ENCODE data around the gene SLC41A3.

The SLC41A3 gene

DNA sequence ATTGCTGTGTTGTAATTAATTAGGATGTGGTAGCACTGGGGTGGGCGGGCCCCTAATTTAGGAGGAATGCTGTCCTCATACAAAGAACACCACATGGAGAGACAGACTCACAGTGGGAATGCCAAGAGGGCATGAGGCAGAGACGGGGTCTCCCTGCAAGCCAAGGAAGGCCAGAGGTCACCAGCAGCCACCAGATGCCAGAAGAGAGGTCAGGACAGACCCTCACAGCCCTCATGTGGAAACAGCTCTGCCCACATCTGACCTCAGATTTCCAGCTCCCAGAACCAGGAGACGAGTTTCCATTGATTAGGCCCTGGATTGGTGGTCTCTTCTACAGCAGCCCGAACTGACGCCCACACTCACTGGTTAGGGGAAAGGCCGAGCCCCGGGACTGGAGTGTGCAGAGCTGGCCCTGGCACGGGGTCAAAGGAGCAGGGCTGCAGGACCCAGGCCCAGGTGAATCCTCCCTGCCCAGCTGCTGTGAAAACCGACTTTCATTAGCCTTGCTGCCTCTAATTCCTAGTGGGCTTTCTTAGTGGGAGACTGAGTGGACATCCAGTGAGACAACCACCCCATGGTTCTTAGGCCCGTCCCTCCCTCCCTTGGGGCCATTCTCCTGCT, 43.0 kb upstream of the SLC41A3 start:
- no peak overlapping the region for H3K4me3 ChIP-seq (ENCODE audit: low read length)
- H2AFZ ChIP-seq (ENCODE audit: low read depth, low read length) = no peak overlapping the region
- peaks cover 24% of the 10 kb centered on the region for H3K27me3 ChIP-seq (ENCODE audit: insufficient read depth, low read length)

DNA sequence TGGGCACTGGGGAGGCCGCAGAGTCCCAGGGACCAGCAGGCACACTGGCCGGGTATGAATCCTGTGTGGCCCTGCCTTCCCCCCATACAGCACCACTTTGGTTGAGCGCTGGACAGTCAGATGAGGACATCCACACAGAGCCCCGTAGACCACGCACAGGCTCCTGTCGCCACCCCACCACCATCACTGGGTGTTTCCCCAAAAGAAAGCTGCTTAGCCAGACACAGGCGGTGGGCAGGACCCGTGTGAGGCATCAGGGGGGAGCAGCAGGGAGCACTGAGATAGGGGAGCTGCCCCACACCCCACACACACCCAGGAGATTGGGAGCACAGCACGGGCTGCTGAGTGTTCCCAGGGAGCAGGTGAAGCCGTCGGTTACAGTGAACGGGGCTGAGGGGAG, 42.4 kb upstream of the SLC41A3 start:
- no peak overlapping the region for H2AFZ ChIP-seq (ENCODE audit: low read depth, low read length)
- H3K36me3 ChIP-seq (ENCODE audit: insufficient read depth, low read length) = no peaks in the 10 kb centered on the region
- H3K4me3 ChIP-seq (ENCODE audit: low read length) = no peak overlapping the region
- peaks cover 18% of the 10 kb centered on the region for H3K27me3 ChIP-seq (ENCODE audit: insufficient read depth, low read length)
- no peaks in the 10 kb centered on the region for H3K9me3 ChIP-seq (ENCODE audit: low read length)
- no peaks in the 10 kb centered on the region for H3K4me1 ChIP-seq (ENCODE audit: insufficient read depth, low read length)

More for the DNA sequence above, 43.0 kb upstream of the SLC41A3 start:
- Histone ChIP-seq H3K4me1 (ENCODE audit: insufficient read depth, low read length) (no peaks in the 10 kb centered on the region), H3K9me3 (ENCODE audit: low read length) (no peaks in the 10 kb centered on the region), H3K36me3 (ENCODE audit: insufficient read depth, low read length) (no peaks in the 10 kb centered on the region)

DNA sequence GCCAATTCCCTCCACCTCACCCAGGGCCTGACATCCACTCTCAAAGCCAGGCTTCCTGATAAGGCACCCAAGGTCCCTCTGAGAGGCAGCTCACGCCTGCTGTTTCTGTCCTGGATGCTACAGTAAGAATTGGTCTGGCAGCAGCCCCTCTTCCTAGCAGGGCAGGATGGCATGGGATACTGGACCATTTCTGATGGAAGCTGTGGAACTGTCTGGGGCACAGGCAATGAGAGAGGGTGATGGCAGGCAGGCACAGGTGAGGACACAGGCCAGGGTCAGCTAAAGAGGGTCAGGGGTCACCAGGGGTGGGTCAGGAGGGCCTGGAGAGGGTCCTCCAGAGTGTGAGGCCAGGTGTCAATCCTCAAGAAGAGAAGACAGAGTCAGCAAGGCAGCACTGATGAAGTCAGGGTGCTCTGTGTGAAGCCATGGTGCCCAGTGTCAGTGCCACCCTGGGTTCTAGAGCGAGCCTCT, 41.9 kb upstream of the SLC41A3 start:
- H3K27me3 ChIP-seq (ENCODE audit: insufficient read depth, low read length) = peaks cover 18% of the 10 kb centered on the region

GRCh38 chr3:126125341-126125740, 41.4 kb upstream of the SLC41A3 start:
- no peak overlapping the region for H2AFZ ChIP-seq (ENCODE audit: low read depth, low read length)
- no peak overlapping the region for H3K4me3 ChIP-seq (ENCODE audit: low read length)
- no peaks in the 10 kb centered on the region for H3K4me1 ChIP-seq (ENCODE audit: insufficient read depth, low read length)
- no peaks in the 10 kb centered on the region for H3K36me3 ChIP-seq (ENCODE audit: insufficient read depth, low read length)
- no peaks in the 10 kb centered on the region for H3K9me3 ChIP-seq (ENCODE audit: low read length)
- H3K27me3 ChIP-seq (ENCODE audit: insufficient read depth, low read length) = peaks cover 18% of the 10 kb centered on the region

More for the DNA sequence above, 41.9 kb upstream of the SLC41A3 start:
- Histone ChIP-seq H3K9me3 (ENCODE audit: low read length) (no peaks in the 10 kb centered on the region), H3K4me1 (ENCODE audit: insufficient read depth, low read length) (no peaks in the 10 kb centered on the region), H3K4me3 (ENCODE audit: low read length) (no peak overlapping the region), H3K36me3 (ENCODE audit: insufficient read depth, low read length) (no peaks in the 10 kb centered on the region), H2AFZ (ENCODE audit: low read depth, low read length) (no peak overlapping the region)

DNA sequence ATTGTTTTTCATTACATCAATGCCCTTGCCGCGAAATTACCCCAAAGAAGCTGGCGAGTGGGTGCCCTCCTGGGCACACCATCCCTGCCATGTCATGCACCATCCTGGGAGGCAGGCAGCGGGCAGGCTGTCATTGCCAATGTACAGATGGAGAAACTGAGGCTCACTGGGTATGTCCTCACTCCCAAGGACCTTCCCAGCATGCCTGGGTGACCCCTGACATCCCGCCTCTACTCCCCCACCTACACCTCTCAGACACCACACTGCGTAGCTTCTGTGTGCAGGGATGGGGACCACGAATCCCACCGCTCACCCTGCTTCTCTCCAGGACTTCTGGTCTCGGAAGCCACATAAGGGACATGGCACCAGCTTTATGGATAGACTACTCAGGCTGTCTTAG, 41.0 kb upstream of the SLC41A3 start:
- Histone ChIP-seq H3K4me3 (ENCODE audit: low read length) (no peak overlapping the region), H2AFZ (ENCODE audit: low read depth, low read length) (no peak overlapping the region), H3K9me3 (ENCODE audit: low read length) (no peaks in the 10 kb centered on the region)

DNA sequence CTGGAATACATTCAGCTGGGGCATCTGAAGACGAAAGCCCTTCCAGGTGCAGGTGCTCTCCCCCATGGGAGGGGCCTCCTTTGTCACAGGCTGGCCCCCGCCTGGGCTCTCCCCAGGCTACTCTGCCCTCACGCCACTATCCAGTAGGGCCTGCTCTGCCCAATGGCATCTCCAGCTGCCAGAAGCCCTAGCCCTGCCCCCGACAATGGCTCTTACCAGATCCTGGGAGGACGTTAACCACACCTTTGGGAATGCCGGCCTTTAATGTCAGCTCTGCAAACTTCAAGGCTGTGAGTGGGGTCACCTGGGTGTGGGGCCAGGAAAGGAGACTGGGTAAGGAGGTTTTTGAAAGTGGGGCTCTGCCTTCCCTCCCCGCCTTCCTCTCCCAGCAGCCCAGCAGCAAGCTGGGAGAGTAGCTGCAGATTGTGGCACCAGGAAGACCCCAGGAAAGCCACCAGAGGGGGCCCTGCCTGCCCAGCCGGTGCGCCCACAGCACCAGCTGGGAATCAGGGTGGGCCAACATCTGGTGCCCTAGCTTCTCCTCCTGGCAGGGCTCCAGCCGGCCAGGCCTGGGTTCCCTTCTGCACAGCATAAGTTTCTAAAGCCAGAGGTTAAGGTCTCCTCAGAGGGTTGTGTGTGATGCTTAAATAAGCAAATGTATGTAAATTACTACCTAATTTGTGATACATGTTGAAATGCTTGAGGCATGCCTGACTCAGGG, 40.4 kb upstream of the SLC41A3 start:
- Histone ChIP-seq H3K36me3 (ENCODE audit: insufficient read depth, low read length) (no peaks in the 10 kb centered on the region), H3K9me3 (ENCODE audit: low read length) (no peaks in the 10 kb centered on the region)

More for the DNA sequence above, 41.0 kb upstream of the SLC41A3 start:
- no peaks in the 10 kb centered on the region for H3K36me3 ChIP-seq (ENCODE audit: insufficient read depth, low read length)
- peaks cover 16% of the 10 kb centered on the region for H3K27me3 ChIP-seq (ENCODE audit: insufficient read depth, low read length)
- H3K4me1 ChIP-seq (ENCODE audit: insufficient read depth, low read length) = no peaks in the 10 kb centered on the region

GRCh38 chr3:126121632-126122031, 37.7 kb upstream of the SLC41A3 start:
- Histone ChIP-seq H3K4me3 (ENCODE audit: low read length) (no peak overlapping the region), H3K27me3 (ENCODE audit: insufficient read depth, low read length) (peaks cover 19% of the 10 kb centered on the region), H3K36me3 (ENCODE audit: insufficient read depth, low read length) (no peaks in the 10 kb centered on the region), H3K9me3 (ENCODE audit: low read length) (peaks cover 2% of the 10 kb centered on the region), H2AFZ (ENCODE audit: low read depth, low read length) (no peak overlapping the region), H3K4me1 (ENCODE audit: insufficient read depth, low read length) (no peaks in the 10 kb centered on the region)

More for the DNA sequence above, 40.4 kb upstream of the SLC41A3 start:
- Histone ChIP-seq H3K4me1 (ENCODE audit: insufficient read depth, low read length) (no peaks in the 10 kb centered on the region), H3K27me3 (ENCODE audit: insufficient read depth, low read length) (peaks cover 15% of the 10 kb centered on the region), H3K4me3 (ENCODE audit: low read length) (no peak overlapping the region), H2AFZ (ENCODE audit: low read depth, low read length) (no peak overlapping the region)

DNA sequence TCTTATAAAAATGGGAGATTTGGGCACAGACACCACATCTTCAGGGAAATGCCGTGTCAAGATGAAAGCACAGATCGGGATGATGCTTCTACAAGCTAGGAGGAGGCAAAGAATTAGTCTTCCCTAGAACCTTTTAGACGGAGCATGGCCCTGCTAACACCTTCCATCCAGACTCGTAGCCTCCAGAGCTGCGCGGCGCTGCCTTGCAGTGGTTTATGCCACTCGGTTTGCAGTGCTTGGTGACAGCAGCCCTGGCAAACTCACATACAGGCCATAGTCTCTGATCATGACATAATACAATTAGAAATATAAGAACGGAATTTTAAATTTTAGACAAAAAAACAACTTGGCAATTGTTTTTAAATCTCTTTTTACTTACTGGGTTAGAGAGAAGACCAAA, 37.1 kb upstream of the SLC41A3 start:
- Histone ChIP-seq H3K9me3 (ENCODE audit: low read length) (peaks cover 2% of the 10 kb centered on the region), H2AFZ (ENCODE audit: low read depth, low read length) (no peak overlapping the region), H3K36me3 (ENCODE audit: insufficient read depth, low read length) (no peaks in the 10 kb centered on the region), H3K27me3 (ENCODE audit: insufficient read depth, low read length) (peaks cover 19% of the 10 kb centered on the region), H3K4me1 (ENCODE audit: insufficient read depth, low read length) (no peaks in the 10 kb centered on the region), H3K4me3 (ENCODE audit: low read length) (no peak overlapping the region)

- H3K27me3 ChIP-seq (ENCODE audit: insufficient read depth, low read length) = peaks cover 15% of the 10 kb centered on the region
These were observed 36.1 kb upstream of the SLC41A3 start for GRCh38 chr3:126119976-126120375.

DNA sequence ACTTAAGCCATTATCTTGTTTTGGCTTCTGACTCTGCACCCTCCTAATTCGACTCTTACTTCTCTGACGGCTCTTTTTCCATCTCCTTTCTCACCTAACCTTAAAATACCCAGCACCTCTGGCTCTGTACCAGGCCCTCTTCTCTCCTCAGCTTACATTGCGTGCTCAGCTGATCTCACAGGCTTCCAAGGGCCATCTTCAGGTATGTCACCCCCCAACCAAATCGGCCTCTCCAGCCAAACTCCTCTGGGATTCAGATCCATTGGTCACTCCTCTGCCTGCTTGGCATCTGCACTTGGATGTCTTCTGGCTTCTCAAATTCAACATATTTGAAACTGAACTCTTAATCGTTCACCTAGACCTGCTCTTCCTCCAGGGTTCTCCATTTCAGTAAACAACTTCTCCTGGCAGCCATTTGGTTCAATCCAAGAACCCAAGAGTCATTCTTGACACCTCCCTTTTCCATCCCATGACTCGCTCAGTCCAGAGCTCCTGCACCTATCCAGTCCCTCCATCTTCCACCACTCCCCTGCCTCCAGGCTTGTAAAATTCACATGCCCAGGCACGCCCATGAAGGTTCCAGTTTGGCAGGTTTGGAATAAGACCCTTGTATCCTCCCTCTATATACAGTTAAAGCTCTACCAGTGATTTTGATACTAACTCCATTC, 35.2 kb upstream of the SLC41A3 start:
- no peak overlapping the region for H3K4me3 ChIP-seq (ENCODE audit: low read length)
- H3K27me3 ChIP-seq (ENCODE audit: insufficient read depth, low read length) = peaks cover 7% of the 10 kb centered on the region

More at GRCh38 chr3:126119976-126120375, 36.1 kb upstream of the SLC41A3 start:
- Histone ChIP-seq H3K4me1 (ENCODE audit: insufficient read depth, low read length) (no peaks in the 10 kb centered on the region), H3K9me3 (ENCODE audit: low read length) (peaks cover 2% of the 10 kb centered on the region), H3K36me3 (ENCODE audit: insufficient read depth, low read length) (no peaks in the 10 kb centered on the region), H3K4me3 (ENCODE audit: low read length) (no peak overlapping the region), H2AFZ (ENCODE audit: low read depth, low read length) (no peak overlapping the region)

DNA sequence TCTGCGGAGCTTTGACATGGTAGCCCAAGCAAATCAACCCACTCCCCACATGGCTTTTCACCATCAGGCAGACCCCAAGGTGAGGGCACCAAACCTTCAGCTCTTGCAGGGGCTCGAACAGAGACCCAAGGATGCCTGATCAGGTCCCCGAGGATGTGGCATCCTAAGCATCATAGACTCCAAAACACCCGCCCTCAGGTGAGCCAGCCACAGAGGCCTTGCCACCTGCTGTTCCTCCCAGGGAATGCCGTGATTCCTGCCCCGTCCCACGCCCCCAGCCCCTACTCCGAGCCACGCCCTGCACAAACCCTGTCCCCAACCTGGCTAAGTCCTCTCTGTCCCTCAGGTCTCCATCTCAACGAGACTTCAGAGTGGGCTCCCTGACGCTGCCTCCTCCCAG, 34.7 kb upstream of the SLC41A3 start:
- H3K9me3 ChIP-seq (ENCODE audit: low read length) = peaks cover 2% of the 10 kb centered on the region
- no peak overlapping the region for H2AFZ ChIP-seq (ENCODE audit: low read depth, low read length)
- H3K4me3 ChIP-seq (ENCODE audit: low read length) = no peak overlapping the region
- no peaks in the 10 kb centered on the region for H3K4me1 ChIP-seq (ENCODE audit: insufficient read depth, low read length)
- H3K36me3 ChIP-seq (ENCODE audit: insufficient read depth, low read length) = no peaks in the 10 kb centered on the region
- H3K27me3 ChIP-seq (ENCODE audit: insufficient read depth, low read length) = peaks cover 4% of the 10 kb centered on the region

More for the DNA sequence above, 35.2 kb upstream of the SLC41A3 start:
- Histone ChIP-seq H2AFZ (ENCODE audit: low read depth, low read length) (no peak overlapping the region), H3K36me3 (ENCODE audit: insufficient read depth, low read length) (no peaks in the 10 kb centered on the region), H3K9me3 (ENCODE audit: low read length) (peaks cover 2% of the 10 kb centered on the region), H3K4me1 (ENCODE audit: insufficient read depth, low read length) (no peaks in the 10 kb centered on the region)

GRCh38 chr3:126117786-126118185, 33.9 kb upstream of the SLC41A3 start:
- Histone ChIP-seq H3K36me3 (ENCODE audit: insufficient read depth, low read length) (no peaks in the 10 kb centered on the region), H3K4me1 (ENCODE audit: insufficient read depth, low read length) (peaks cover 4% of the 10 kb centered on the region), H3K4me3 (ENCODE audit: low read length) (no peak overlapping the region), H3K27me3 (ENCODE audit: insufficient read depth, low read length) (peaks cover 4% of the 10 kb centered on the region), H3K9me3 (ENCODE audit: low read length) (peaks cover 2% of the 10 kb centered on the region), H2AFZ (ENCODE audit: low read depth, low read length) (no peak overlapping the region)

GRCh38 chr3:126117212-126117611, 33.3 kb upstream of the SLC41A3 start:
- Histone ChIP-seq H2AFZ (ENCODE audit: low read depth, low read length) (no peak overlapping the region), H3K4me3 (ENCODE audit: low read length) (no peak overlapping the region), H3K4me1 (ENCODE audit: insufficient read depth, low read length) (peaks cover 6% of the 10 kb centered on the region), H3K27me3 (ENCODE audit: insufficient read depth, low read length) (peaks cover 4% of the 10 kb centered on the region), H3K9me3 (ENCODE audit: low read length) (peaks cover 2% of the 10 kb centered on the region), H3K36me3 (ENCODE audit: insufficient read depth, low read length) (no peaks in the 10 kb centered on the region)

All from neuron (in vitro differentiated cells).